GM12874 (cell line): Measurements from ENCODE around the gene DNAJC3.

Source experiments
- TF ChIP-seq, protein P1 (sequence below): IDR thresholded peaks from 2 replicates; pipeline ENCODE4 v1.5.1; 2011; ENCODE audit warnings: low read depth, mild to moderate bottlenecking, control low read depth, low read length, moderate library complexity; ENCODE audit not compliant: insufficient read depth

The DNAJC3 gene

DNA sequence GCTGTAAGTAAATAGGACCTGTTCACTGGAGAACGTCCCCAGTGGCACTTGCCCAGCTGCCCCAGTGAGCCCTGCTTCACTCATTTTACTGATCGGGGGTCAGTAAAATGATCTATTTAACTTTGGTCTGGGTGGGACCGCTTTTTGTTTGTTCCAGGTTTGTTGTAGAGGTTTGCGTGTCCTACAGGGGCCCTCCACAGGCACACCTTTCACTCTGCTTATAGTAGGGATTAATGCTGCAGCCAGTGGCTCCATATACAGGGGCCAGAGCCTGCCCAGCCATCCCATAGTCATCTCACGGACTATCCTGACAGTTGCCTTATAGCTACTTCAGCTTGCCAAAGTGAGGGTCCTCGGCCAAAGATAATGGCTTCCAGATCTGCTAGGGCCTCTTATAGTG, 104.1 kb downstream of the DNAJC3 start:
- TF ChIP-seq, protein P1, sequence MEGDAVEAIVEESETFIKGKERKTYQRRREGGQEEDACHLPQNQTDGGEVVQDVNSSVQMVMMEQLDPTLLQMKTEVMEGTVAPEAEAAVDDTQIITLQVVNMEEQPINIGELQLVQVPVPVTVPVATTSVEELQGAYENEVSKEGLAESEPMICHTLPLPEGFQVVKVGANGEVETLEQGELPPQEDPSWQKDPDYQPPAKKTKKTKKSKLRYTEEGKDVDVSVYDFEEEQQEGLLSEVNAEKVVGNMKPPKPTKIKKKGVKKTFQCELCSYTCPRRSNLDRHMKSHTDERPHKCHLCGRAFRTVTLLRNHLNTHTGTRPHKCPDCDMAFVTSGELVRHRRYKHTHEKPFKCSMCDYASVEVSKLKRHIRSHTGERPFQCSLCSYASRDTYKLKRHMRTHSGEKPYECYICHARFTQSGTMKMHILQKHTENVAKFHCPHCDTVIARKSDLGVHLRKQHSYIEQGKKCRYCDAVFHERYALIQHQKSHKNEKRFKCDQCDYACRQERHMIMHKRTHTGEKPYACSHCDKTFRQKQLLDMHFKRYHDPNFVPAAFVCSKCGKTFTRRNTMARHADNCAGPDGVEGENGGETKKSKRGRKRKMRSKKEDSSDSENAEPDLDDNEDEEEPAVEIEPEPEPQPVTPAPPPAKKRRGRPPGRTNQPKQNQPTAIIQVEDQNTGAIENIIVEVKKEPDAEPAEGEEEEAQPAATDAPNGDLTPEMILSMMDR, result no peak

DNA sequence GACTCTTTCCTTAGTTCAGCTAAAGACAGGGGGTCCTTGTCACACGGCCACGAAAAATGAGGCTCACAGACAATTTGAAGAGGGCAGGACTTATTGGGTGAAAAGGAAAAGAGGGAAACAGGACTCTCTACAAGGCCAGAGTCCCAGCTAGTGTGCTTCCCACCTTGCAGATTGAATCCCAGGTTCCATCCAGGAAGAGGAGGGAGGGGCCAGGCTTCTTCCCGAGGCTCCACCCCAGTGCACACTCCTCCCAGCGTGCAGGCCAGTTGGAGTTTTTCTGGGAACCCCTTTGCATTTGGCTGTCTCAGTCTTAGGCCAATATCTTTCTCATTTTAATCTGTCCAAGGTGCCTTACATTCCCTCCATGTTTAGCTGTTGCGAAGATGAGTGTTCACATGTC, 106.8 kb downstream of the DNAJC3 start:
- TF ChIP-seq, protein P1, result no peak

DNA sequence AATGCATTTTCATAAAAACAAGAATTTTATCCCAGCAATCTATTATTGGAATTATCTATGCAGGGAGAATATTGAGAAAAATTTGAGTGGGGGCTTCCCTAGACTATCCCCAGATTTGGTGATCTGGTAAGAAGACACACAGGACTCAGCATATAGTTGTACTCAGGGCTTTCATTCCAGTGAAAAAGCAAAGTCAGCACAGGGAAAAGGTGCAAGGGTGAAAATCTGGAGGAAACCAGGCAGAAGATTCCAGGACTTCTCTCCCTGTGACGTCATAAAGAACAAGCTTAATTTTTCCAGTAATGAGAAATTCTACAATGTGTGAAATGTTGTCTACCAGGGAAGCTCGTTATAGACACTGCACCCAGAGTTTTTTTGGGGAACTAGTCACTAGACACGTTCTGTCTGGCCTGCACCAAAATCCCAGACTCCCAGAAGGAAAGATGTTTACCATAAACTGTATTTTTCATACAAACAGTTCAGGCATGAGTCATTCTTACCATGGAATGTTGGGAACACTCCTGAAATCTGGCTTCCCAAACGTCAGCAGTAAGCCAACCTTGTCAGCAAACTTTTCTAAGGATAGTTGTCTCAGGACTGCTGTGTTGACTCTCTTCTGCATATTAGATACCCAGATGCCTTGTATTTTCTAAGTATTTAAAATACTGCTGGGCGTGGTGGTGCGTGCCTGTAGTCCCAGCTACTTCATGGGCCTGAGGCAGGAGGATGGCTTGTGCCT, 107.4 kb downstream of the DNAJC3 start:
- TF ChIP-seq, protein P1, result no peak

GRCh38 chr13:95784900-95785290, 108.0 kb downstream of the DNAJC3 start:
- TF ChIP-seq, protein P1, result no peak

DNA sequence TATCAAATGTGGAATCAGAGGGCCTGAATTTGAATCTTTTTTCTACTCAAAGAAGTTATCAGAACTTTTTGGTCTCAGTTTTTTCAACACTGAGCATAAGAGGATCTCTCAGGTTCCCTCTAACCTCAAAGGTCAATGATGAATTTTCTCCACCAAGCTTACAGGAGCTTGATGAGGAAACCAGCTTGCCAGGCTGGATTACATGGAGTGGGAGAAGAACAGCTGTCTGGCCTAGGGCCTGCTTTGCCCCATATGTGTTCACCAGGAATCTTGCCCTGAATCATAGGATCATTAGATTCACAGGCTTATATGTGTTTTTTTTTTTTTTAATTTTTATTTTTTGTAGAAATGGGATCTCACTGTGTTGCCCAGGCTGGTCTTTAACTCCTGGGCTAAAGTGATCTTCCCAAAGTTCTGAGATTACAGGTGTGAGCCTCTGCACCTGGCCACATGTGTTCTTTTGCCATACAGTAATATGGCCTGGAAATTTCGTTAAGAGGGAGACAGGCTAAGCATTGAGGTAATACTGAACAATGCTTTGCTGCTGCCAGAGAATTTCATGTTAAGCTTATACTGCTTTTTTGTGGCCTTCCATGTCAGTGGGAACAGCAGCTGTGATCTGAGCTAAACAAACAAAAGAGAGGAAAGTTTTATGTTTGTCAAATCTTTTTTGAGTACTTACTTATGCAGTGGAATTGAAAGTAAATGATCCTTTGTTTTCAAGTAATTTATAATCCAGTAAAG, 110.6 kb downstream of the DNAJC3 start:
- TF ChIP-seq, protein P1, result no peak

- TF ChIP-seq, protein P1, result no peak
These were observed 111.1 kb downstream of the DNAJC3 start for GRCh38 chr13:95788100-95788463.

GRCh38 chr13:95791084-95791722, 114.3 kb downstream of the DNAJC3 start:
- TF ChIP-seq, protein P1, result no peak
